Measurements from ENCODE around the gene ATP5F1D. TPM values are rescaled to one million over a fixed set of nuclear protein-coding genes. Genes with fewer than 3 reads are reported as not detected.

Gene ATP5F1D
- total and polyA plus RNA-seq, 12 donors: 491 to 2,879 (median 562) TPM

DNA sequence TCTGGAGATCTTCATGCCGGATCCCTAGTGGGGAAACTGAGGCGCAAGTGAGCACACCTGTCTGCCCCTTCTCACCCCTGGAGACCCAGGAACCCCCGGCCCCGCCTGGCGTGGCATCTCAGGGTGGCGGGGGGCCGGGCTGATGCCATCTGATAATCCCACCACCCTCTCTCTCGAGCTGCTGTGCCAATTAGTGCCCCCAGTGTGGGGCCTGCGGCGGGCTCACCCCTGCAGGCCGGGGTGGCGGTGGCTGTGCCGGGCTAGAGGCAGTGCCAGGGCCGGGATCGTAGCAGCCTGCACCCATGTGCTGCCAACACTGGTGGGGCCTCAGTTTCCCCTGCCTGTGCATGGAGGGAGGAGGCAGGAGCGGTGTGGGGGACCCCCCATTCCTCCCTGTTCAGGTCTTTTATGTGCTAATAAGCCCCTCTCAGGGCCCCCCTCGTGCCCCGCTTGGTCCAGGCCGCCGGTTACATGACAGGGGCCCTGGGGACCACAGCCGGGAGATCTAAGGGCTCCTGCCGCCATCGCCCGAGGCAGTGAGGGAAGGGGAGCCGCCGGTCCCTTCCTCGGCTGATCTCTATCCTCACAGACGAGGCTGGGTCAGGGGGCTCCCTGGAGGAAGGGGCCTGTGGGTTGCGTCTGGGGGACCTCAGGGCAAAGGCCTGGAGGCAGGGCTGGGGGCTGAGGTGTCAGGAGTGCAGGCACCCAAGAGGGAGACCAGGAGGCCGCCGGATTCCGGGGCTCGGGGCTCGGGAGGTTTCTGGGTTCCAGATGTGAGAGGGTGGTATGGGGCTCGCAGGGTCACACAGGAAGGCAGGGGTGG, 52.4 kb downstream of the ATP5F1D start:
- no peak for DNase-seq
- no peaks in the 10 kb centered on the region for H3K9me3 ChIP-seq
- H3K4me3 ChIP-seq: no peak overlapping the region
- peaks cover 0 to 4% (median 4%) of the 10 kb centered on the region in 9 donors for H3K4me1 ChIP-seq
- TF ChIP-seq, protein P1, sequence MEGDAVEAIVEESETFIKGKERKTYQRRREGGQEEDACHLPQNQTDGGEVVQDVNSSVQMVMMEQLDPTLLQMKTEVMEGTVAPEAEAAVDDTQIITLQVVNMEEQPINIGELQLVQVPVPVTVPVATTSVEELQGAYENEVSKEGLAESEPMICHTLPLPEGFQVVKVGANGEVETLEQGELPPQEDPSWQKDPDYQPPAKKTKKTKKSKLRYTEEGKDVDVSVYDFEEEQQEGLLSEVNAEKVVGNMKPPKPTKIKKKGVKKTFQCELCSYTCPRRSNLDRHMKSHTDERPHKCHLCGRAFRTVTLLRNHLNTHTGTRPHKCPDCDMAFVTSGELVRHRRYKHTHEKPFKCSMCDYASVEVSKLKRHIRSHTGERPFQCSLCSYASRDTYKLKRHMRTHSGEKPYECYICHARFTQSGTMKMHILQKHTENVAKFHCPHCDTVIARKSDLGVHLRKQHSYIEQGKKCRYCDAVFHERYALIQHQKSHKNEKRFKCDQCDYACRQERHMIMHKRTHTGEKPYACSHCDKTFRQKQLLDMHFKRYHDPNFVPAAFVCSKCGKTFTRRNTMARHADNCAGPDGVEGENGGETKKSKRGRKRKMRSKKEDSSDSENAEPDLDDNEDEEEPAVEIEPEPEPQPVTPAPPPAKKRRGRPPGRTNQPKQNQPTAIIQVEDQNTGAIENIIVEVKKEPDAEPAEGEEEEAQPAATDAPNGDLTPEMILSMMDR (IDR thresholded peaks at IDR 0.05): no peak
- 80 to 81% methylated on average over 35 of the region's 35 CpGs for WGBS, 2 donors
- no peak overlapping the region for H3K27ac ChIP-seq
- ATAC-seq: no peak
- peaks cover 5 to 68% (median 64%) of the 10 kb centered on the region in 7 donors for H3K27me3 ChIP-seq
- intact Hi-C loops (cut with DNase I): no loop called here
- H3K36me3 ChIP-seq: no peaks in the 10 kb centered on the region

Other genes with a start within 250 kb of the ATP5F1D start
- under 1 TPM in 3 of 10 donors, not detected in 7; 0.08 to 0.10 (median 0.09) TPM for gene GRIN3B, start 241.3 kb upstream of the ATP5F1D start, total RNA-seq
- gene GRIN3B, start 241.3 kb upstream of the ATP5F1D start, polyA plus RNA-seq: under 1 TPM in 1 of 2 donors, not detected in 1; 0.01 TPM
- 100 to 1,000 TPM in 8 of 10 donors, 10 to 100 TPM in 2; 94.3 to 141 (median 111) TPM for gene TMEM259, start 220.6 kb upstream of the ATP5F1D start, total RNA-seq
- gene TMEM259, start 220.6 kb upstream of the ATP5F1D start, polyA plus RNA-seq: 100 to 1,000 TPM; 144 to 289 TPM
- gene RNU6-2, start 220.2 kb upstream of the ATP5F1D start, total RNA-seq: not detected
- gene RNU6-2, start 220.2 kb upstream of the ATP5F1D start, polyA plus RNA-seq: not detected
- gene CNN2, start 215.1 kb upstream of the ATP5F1D start, total RNA-seq: 100 to 1,000 TPM in 2 of 10 donors, 10 to 100 TPM in 8; 33.0 to 117 (median 63.5) TPM
- 10 to 100 TPM; 49.0 to 61.2 TPM for gene CNN2, start 215.1 kb upstream of the ATP5F1D start, polyA plus RNA-seq
- gene ABCA7, start 201.6 kb upstream of the ATP5F1D start, total RNA-seq: 10 to 100 TPM in 1 of 10 donors, 1 to 10 TPM in 9; 4.3 to 18.1 (median 5.6) TPM
- gene ABCA7, start 201.6 kb upstream of the ATP5F1D start, polyA plus RNA-seq: 10 to 100 TPM in 1 of 2 donors, 1 to 10 TPM in 1; 2.7 to 23.4 TPM
- gene ARHGAP45, start 174.6 kb upstream of the ATP5F1D start, total RNA-seq: 10 to 100 TPM in 1 of 10 donors, 1 to 10 TPM in 9; 1.9 to 27.4 (median 4.1) TPM
- 1 to 10 TPM; 4.4 to 8.6 TPM for gene ARHGAP45, start 174.6 kb upstream of the ATP5F1D start, polyA plus RNA-seq
- gene POLR2E, start 146.4 kb upstream of the ATP5F1D start, total RNA-seq: 100 to 1,000 TPM; 111 to 215 (median 134) TPM
- 100 to 1,000 TPM; 116 to 212 TPM for gene POLR2E, start 146.4 kb upstream of the ATP5F1D start, polyA plus RNA-seq
- 100 to 1,000 TPM; 244 to 405 (median 299) TPM for gene GPX4, start 137.8 kb upstream of the ATP5F1D start, total RNA-seq
- 100 to 1,000 TPM; 461 to 487 TPM for gene GPX4, start 137.8 kb upstream of the ATP5F1D start, polyA plus RNA-seq
- 10 to 100 TPM; 12.6 to 61.3 (median 16.1) TPM for gene SBNO2, start 67.5 kb upstream of the ATP5F1D start, total RNA-seq
- 10 to 100 TPM; 12.6 to 18.7 TPM for gene SBNO2, start 67.5 kb upstream of the ATP5F1D start, polyA plus RNA-seq
- 10 to 100 TPM; 43.7 to 71.6 (median 46.6) TPM for gene STK11, start 36.0 kb upstream of the ATP5F1D start, total RNA-seq
- gene STK11, start 36.0 kb upstream of the ATP5F1D start, polyA plus RNA-seq: 10 to 100 TPM; 41.1 to 70.4 TPM
- gene CBARP, start 3.7 kb upstream of the ATP5F1D start, total RNA-seq: 1 to 10 TPM in 9 of 10 donors, under 1 TPM in 1; 0.96 to 2.2 (median 1.4) TPM
- 1 to 10 TPM in 1 of 2 donors, under 1 TPM in 1; 0.73 to 1.3 TPM for gene CBARP, start 3.7 kb upstream of the ATP5F1D start, polyA plus RNA-seq
- gene MIDN, start 6.8 kb downstream of the ATP5F1D start, total RNA-seq: 100 to 1,000 TPM in 2 of 10 donors, 10 to 100 TPM in 8; 45.9 to 236 (median 68.5) TPM
- 10 to 100 TPM; 22.7 to 48.6 TPM for gene MIDN, start 6.8 kb downstream of the ATP5F1D start, polyA plus RNA-seq
- gene CIRBP, start 27.6 kb downstream of the ATP5F1D start, total RNA-seq: 100 to 1,000 TPM; 227 to 356 (median 280) TPM
- gene CIRBP, start 27.6 kb downstream of the ATP5F1D start, polyA plus RNA-seq: 100 to 1,000 TPM; 180 to 344 TPM
- 10 to 100 TPM in 7 of 10 donors, 1 to 10 TPM in 3; 8.2 to 19.0 (median 12.7) TPM for gene FAM174C, start 33.8 kb downstream of the ATP5F1D start, total RNA-seq
- 10 to 100 TPM; 40.2 to 70.2 TPM for gene FAM174C, start 33.8 kb downstream of the ATP5F1D start, polyA plus RNA-seq
- gene EFNA2, start 44.1 kb downstream of the ATP5F1D start, total RNA-seq: under 1 TPM in 1 of 10 donors, not detected in 9; 0.45 TPM
- under 1 TPM in 1 of 2 donors, not detected in 1; 0.04 TPM for gene EFNA2, start 44.1 kb downstream of the ATP5F1D start, polyA plus RNA-seq
- 100 to 1,000 TPM; 248 to 446 (median 377) TPM for gene NDUFS7, start 142.2 kb downstream of the ATP5F1D start, total RNA-seq
- 100 to 1,000 TPM; 307 to 498 TPM for gene NDUFS7, start 142.2 kb downstream of the ATP5F1D start, polyA plus RNA-seq
- gene GAMT, start 159.8 kb downstream of the ATP5F1D start, total RNA-seq: 10 to 100 TPM; 53.4 to 89.2 (median 72.1) TPM
- 100 to 1,000 TPM in 1 of 2 donors, 10 to 100 TPM in 1; 30.8 to 260 TPM for gene GAMT, start 159.8 kb downstream of the ATP5F1D start, polyA plus RNA-seq
- gene DAZAP1, start 165.8 kb downstream of the ATP5F1D start, total RNA-seq: 100 to 1,000 TPM in 2 of 10 donors, 10 to 100 TPM in 8; 56.7 to 111 (median 73.8) TPM
- 10 to 100 TPM; 82.6 to 91.3 TPM for gene DAZAP1, start 165.8 kb downstream of the ATP5F1D start, polyA plus RNA-seq
- gene RPS15, start 196.6 kb downstream of the ATP5F1D start, total RNA-seq: 100 to 1,000 TPM; 480 to 720 (median 539) TPM
- gene RPS15, start 196.6 kb downstream of the ATP5F1D start, polyA plus RNA-seq: 1,000 to 10,000 TPM; 2,400 to 3,724 TPM
- under 1 TPM in 9 of 10 donors, not detected in 1; 0.02 to 0.23 (median 0.08) TPM for gene APC2, start 208.4 kb downstream of the ATP5F1D start, total RNA-seq
- under 1 TPM; 0.13 to 0.15 TPM for gene APC2, start 208.4 kb downstream of the ATP5F1D start, polyA plus RNA-seq
- gene C19orf25, start 237.5 kb downstream of the ATP5F1D start, total RNA-seq: 10 to 100 TPM; 12.7 to 19.9 (median 15.2) TPM
- 10 to 100 TPM; 28.4 to 29.8 TPM for gene C19orf25, start 237.5 kb downstream of the ATP5F1D start, polyA plus RNA-seq
- gene PCSK4, start 248.6 kb downstream of the ATP5F1D start, total RNA-seq: 1 to 10 TPM in 8 of 10 donors, under 1 TPM in 2; 0.38 to 3.0 (median 1.4) TPM
- gene PCSK4, start 248.6 kb downstream of the ATP5F1D start, polyA plus RNA-seq: 1 to 10 TPM; 1.1 to 3.9 TPM
- 1 to 10 TPM; 1.8 to 4.6 (median 3.3) TPM for gene REEP6, start 249.4 kb downstream of the ATP5F1D start, total RNA-seq
- 1 to 10 TPM; 4.8 to 5.0 TPM for gene REEP6, start 249.4 kb downstream of the ATP5F1D start, polyA plus RNA-seq